HG03280 (cell line): Measurements from ENCODE around the gene ENSA.
"Not testable (repeated sequence)": the region's sequence is repeated elsewhere in the genome, so short reads cannot be mapped to it uniquely, and the experiment has no call there.

Source experiments
- ATAC-seq: cut with Tn5 transposase; IDR thresholded peaks from one replicate; pipeline ENCODE4 v1.9.1; 2021; ENCODE audit warnings: mild to moderate bottlenecking, moderate library complexity; ENCODE audit not compliant: unreplicated experiment

The ENSA gene

DNA sequence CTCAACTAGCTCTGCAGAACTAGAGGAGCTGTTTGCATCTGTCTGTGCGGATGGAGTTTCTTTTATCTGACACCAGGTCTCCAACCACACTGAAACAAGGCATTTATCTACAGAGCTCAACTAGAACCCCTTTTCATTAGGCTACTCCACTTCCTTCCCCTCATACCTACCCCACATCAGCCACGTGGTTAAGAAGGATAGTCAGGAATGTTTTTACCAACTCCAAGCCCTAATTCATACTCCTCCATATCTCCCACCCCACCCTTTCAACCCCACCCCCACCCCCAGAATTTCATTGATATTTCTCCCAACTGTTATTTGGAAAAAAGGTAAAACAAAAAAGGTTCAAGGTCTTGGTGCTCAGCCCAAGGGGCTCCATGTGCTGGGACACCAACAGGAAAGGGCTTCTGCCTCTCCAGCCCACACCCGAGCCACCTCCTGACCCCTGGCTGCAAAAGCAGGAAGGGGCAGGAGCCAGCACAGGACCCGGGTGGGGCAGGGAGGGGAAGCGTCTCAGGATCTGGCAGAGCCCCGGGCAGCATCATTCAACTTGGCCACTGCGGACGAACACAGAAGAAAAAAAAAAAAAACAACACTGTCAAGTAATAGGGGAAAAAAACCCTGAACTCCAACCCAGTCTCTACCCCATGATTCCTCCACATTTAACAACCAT, 7.0 kb downstream of the ENSA start:
- ATAC-seq = no peak

GRCh38 chr1:150621497-150622302, 7.7 kb downstream of the ENSA start:
- no peak for ATAC-seq

DNA sequence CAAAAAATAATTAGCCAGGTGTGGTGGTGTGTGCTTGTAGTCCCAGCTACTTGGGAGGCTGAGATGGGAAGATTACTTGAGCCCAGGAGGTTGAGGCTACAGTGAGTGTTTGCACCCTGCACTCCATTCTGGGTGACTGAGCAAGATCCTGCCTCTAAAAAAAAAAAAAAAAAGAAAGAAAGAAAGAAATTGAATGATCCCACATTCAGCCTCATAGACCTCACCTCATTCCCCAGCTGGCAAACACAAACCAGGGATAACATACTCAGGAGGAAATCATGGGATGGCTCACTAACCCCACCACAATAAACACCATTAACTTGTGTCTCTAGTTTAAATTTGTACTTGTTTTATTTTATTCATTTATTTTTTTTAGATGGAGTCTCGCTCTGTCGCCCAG, 8.5 kb downstream of the ENSA start:
- ATAC-seq = no peak

- no peak for ATAC-seq
Measured at GRCh38 chr1:150619576-150620509, 9.6 kb downstream of the ENSA start.

DNA sequence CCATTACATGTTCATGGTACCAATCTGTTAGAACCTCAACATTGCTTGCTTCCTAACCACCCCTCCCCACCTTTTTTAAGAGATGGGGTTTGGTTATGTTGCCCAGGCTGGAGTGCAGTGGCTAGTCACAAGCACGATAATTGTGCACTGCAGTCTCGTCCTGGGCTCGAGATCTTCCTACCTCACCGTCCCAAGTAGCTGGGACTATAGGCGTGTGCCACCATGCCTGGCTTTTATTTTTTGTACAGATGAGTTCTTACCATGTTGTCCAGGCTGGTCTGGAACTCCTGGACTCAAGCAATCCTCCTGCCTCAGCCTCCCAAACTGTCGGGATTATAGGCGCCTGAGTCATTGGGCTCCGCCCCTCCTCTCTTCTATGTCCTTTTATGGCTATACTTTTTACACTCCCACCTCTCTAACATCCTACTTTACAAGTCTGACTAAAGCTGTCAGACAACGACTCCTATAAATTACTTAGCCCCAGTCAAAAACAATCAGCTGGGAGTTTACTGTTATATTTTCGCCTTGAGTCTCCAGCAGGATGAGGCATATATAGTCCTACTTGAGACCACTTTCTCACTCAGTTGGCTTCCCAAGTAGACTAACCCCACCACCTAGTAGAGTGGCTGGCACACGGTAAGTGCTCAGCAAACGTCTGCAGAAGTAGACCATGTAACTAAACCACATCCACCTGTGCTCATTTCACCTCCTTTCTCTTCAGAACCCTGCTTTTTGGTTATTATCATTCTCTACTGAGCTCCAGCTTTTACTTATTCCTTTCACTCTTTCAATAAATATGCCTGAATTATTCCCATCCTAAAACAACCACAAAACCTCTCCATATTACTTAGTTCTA, 13.8 kb downstream of the ENSA start:
- no peak for ATAC-seq

DNA sequence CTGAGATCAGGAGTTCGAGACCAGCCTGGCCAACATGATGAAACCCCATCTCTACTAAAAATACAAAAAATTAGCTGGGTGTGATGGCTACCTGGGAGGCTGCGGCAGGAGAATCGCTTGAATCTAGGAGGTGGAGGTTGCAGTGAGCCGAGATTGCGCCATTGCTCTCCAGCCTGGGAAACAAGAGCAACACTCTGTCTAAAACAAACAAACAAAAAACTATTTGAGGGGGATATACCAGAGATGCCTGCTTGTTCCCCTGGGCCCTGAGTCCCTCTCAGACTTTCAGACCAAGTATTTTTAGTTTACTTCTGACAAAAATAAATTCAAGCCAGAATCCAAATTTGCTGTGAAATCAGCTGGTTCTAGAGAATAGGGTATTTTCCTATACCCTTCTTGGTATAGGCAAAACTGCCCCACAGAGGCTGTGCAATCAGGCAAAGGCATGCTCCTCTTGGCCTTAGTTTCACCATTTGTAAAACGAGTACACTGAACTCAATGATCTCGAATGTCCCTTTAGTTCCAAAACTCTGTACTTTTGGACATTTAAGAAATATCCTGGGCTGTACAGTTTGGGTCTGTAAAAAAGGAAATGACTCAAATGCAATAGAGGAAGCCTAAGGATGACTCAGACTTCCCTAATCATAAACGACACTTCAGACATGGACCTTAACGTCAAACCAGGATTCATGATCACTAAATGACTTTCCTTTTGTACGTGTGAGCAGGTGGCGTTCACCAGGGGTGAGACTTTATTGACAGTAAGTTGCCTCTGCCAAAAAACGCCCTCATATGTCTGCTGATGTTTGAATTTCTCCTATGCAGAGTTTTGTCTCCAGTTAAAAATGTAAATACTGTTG, 16.1 kb downstream of the ENSA start:
- no peak for ATAC-seq

DNA sequence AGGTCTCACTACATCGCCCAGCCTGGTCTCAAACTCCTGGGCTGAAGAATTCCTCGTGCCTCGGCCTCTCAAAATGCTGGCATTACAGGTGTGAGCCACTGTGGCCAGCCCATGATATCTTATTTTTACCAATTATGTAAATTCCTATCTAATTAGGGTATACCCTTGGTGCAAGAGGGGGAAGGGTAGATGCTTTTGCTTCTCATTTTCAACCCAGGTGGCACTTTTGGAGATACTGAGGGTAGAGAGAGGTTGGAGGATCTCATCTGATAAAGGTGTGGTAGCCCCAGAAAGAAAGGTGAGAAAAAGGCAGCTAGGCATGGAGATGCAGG, 17.4 kb downstream of the ENSA start:
- no peak for ATAC-seq

DNA sequence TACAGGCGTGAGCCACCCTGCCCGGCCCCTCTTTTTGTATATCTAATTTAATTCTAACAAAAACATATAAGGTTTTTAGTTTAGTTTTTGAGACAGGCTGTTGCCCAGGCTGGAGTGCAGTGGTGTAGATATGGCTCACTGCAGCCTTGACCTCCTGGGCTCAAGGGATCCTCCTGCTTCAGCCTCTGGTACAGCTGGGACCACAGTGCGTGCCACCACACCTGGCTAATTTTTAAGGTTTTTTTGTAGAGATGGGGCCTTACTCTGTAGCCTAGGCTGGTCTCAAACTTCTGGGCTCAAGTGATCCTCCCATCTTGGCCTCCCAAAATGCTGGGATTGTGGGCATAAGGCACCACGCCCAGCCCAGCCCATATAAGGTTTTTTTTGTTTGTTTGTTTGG, 18.8 kb downstream of the ENSA start:
- no peak for ATAC-seq

- ATAC-seq = no peak
Measured at GRCh38 chr1:150609732-150610131, 19.7 kb downstream of the ENSA start.

DNA sequence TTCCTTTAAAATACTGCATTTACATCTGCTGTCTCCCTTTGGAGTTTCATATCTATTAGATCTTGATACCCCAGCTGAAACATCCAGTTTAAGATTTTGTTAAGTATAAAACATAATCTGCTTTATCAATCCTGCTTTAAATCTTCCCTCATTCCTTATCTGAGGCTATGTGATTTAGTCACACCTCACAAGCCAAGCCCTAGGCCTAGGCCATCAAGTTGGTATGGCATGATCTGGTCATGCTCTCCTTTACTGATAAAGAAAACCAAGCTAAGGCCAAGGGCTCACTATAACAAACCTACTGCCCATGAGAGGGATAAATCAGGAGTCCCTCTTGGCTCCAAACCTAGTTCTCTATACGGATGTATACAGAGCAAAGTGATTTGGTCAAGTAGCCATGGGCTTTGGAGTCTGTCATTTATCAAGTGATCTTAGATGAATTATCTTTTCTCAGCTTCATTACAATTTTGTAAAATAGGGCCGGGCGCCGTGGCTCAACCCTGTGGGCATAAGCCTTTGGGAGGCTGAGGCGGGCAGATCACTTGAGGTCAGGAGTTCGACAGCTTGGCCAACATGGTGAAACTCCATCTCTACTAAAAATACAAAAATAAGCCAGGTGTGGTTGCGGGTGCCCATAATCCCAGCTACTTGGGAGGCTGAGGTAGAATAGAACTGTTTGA, 22.8 kb downstream of the ENSA start:
- no peak for ATAC-seq

DNA sequence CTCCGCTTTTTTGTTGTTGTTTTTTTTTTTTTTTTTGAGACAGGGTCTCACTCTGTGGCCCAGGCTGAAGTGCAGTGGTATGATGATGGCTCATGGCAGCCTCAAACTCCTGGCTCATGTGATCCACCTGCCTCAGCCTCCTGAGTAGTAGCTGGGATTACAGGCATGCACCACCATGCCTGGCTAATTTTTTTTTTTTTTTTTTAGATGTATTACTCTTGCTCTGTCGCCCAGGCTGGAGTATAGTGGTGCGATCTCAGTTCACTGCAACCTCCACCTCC, 24.0 kb downstream of the ENSA start:
- ATAC-seq = not testable (repeated sequence)

GRCh38 chr1:150604226-150604588, 25.2 kb downstream of the ENSA start:
- ATAC-seq = no peak

- ATAC-seq = no peak
Measured at GRCh38 chr1:150603711-150604110, 25.7 kb downstream of the ENSA start.

DNA sequence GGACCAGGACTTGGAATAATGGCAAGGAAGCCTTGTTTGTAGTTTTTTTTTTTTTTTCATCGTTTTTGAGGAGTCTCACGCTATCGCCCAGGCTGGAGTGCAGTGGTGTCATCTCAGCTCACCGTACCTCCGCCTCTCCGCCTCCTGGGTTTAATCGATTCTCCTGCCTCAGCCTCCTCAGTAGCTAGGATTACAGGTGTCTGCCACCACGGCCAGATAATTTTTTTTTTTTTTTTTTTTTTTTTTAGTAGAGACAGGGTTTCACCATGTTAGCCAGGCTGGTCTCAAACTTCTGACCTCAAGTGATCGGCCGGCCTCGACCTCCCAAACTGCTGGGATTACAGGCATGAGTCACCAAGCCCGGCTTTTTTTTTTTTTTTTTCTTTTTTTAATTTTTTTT, 27.0 kb downstream of the ENSA start:
- not testable (repeated sequence) for ATAC-seq

DNA sequence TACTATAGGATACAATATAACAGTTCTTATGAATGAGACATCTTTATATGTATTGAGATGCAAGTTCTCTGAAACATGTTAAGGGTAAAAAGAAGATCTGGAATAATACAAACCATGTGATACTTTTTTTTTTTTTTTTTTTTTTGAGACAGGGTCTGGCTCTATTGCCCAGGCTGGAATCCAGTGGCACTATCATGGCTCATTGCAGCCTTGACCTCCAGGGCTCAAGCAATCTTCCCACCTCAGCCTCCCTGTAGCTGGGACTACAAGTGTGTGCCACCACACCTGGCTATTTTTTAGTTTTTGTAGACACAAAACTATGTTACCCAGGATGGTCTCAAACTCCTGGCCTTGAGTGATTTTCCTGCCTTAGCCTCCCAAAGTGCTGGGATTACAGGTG, 27.9 kb downstream of the ENSA start:
- no peak for ATAC-seq

DNA sequence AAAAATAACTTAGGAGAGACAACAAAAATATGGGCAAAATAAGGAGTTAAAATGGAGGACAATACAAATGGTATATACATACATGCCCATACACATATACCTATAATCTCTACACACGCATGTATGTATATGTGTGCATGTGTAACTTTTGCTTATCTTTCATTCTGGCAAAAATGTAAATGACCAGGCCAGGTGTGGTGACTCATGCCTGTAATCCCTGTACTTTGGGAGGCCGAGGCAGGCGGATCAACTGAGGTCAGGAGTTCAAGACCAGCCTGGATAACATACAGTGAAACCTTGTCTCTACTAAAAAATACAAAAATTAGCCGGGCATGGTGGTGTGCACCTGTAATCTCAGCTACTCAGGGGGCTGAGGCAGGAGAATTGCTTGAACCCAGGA, 31.1 kb downstream of the ENSA start:
- not testable (repeated sequence) for ATAC-seq

- no peak for ATAC-seq
Measured at GRCh38 chr1:150596976-150597375, 32.4 kb downstream of the ENSA start.

DNA sequence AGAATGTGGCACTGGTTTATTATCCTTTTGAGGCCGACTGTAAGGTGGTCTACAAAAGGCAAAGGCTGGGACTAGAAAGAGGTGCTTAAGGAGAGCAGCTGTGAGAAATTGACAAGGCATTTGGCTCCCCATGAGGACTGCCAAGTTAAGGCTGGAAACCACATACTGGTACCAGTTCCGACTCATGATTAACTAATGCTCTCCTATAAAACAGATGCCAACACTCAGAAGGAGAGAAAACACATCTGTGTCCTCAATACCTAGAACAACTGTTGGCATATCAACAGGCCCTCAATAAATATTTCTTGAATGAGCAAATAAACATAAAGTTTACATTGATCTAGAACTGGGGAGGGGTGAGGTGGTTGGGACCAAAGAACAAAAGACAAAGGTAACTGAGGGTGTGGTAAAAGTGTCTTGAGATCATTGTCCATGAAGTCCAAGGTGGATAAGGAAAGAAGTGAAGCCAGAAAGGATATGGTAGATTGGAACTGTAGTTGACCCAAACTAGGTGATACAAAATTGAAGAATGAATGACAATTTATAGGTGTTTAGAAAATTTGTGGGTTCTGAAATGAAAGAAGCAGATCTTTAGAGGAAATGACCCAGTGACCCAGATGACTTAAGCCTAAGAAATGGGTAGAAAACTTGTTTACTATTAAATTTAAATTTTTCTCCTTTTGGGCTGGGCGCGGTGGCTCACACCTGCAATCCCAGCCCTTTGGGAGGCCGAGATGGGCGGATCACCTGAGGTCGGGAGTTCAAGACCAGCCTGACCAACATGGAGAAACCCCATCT, 33.1 kb downstream of the ENSA start:
- no peak for ATAC-seq

- no peak for ATAC-seq
Measured at GRCh38 chr1:150582371-150582770, 47.0 kb downstream of the ENSA start.
